ENCODE results near the gene TMC2.

The TMC2 gene

GRCh38 chr20:2625062-2625461 is 88.7 kb downstream of the TMC2 start:
- DNase-seq (ENCODE audit: low spot score) = no peak

DNA sequence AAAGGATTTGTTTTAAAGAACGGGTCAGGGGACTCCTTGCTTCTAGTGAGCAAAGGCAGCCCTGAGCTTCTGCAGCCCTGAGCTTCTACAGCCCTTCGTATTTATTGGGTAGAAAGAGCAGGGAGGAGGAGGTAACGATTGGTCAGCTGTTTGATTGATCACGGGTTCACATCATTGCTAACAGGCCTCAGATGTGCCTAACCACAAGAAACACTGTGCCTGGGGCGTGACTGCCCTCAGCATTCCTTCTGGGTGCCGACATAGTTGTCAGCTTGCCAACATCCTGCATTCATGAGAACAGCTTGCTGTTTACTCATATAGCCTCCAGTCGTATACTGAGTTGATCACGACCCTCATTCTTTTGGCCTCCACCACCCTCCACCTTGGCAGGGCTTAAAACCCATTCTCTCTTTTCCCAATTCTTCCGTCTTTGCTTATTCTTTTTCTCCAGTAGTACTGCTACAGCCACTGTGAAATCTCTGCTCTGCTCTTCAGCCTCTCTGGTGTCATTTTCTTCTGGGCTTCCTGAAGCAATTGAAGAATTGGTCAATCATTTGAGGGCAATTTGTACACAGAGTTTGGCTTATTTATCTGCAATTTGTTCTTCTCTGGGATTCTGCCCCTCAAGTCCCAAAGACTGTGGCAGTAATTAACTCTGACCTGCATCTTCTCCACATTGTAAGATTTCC is 90.6 kb downstream of the TMC2 start:
- DNase-seq (ENCODE audit: low spot score) = no peak

DNA sequence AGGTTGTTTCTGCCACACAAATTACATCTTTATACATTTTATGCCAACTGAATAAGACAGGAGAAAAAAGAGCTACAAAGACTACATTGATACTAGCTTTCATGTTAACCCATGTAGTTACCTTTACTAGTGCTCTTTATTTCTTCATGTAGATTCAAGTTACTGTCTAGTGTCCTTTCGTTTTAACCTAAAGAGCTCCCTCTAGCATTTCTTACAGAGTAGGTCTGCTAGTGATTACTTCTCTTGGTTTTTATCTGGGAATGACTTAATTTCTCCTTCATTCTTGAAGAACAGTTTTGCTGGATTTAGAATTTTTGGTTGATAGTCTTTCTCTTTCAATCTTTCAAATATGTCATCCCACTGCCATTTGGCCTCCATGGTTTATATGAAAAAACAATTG is 94.9 kb downstream of the TMC2 start:
- DNase-seq (ENCODE audit: low spot score) = no peak

GRCh38 chr20:2633381-2633780 is 97.0 kb downstream of the TMC2 start:
- no peak for DNase-seq (ENCODE audit: low spot score)

DNA sequence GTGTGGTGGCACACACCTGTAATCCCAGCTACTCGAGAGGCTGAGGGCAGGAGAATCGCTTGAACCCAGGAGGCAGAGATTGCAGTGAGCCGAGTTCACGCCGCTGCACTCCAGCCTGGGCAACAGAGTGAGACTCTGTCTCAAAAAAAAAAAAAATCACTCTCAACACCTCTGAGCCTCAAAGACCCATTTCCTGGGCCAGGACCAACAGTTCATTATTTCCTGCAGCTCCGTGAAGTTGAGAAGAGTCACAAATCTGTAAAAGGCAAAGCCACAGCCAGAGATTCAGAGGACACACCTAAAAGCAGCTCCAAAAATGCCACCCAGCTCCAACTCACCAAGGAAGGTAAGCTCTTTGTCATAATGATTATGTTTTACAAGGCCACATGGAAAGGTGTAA is 100.9 kb downstream of the TMC2 start:
- DNase-seq (ENCODE audit: low spot score) = no peak

DNA sequence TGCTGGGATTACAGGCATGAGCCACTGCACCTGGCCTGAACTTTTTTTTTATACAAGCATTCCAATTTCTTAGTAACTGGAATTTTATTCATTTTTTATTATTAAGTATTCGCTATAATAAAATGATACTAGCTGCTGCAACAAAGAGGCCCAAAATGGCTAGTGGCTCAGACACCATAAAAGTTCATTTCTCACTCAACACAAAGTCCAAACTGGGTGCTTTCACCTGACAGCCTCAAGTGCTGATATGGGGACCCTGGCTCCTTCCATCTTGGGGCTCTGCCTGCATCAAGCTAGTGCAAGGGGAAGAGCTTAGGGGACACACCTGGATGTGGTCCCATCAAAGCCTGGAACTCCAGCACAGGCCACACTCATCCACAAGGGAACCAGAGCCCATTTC is 103.9 kb downstream of the TMC2 start:
- DNase-seq (ENCODE audit: low spot score) = no peak

GRCh38 chr20:2640899-2641298 is 104.5 kb downstream of the TMC2 start:
- no peak for DNase-seq (ENCODE audit: low spot score)

- no peak for DNase-seq (ENCODE audit: low spot score)
Observed at GRCh38 chr20:2643708-2644107, 107.3 kb downstream of the TMC2 start.

GRCh38 chr20:2651772-2652723 is 115.7 kb downstream of the TMC2 start, which contains the start of gene NOP56:
Gene NOP56, plus strand, starts transcription at chr20:2652632. Its CDS starts 29 bp downstream, at chr20:2652661.
- peak; percentile 93 for DNase-seq (ENCODE audit: low spot score)

GRCh38 chr20:2652724-2653555 is 116.6 kb downstream of the TMC2 start:
- DNase-seq (ENCODE audit: low spot score) = peak; percentile 15

- no peak for DNase-seq (ENCODE audit: low spot score)
Observed at GRCh38 chr20:2653556-2654383, 117.4 kb downstream of the TMC2 start.

DNA sequence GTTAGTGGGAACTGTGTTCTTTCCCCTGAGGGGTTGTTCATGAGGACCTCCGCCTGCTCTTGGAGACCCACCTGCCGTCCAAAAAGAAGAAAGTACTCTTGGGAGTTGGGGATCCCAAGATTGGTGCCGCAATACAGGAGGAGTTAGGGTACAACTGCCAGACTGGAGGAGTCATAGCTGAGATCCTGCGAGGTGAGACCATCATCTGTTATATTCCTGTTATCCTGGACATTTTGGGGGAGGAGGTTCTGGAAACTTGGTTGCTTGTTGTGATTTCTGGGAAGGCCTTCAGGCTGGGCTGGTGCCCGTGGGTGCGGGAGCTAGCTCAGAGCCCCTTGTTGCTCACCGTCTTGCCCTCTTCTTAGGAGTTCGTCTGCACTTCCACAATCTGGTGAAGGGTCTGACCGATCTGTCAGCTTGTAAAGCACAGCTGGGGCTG is 118.0 kb downstream of the TMC2 start:
- DNase-seq (ENCODE audit: low spot score) = no peak

DNA sequence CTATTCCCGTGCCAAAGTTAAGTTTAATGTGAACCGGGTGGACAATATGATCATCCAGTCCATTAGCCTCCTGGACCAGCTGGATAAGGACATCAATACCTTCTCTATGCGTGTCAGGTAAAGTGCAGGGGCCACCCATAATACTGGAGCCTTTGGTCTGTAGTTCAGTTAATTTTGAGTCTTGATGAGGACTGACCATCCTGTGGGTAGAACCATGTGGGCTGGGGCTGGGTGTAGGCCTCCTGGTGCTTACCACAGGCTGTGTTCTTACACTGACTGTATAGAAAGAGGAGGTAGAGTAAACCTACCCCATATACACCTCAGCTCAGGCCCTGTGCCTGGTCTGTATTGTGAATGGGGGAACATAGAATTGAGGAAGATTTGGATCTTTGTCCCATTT is 118.5 kb downstream of the TMC2 start:
- DNase-seq (ENCODE audit: low spot score) = no peak

- DNase-seq (ENCODE audit: low spot score) = no peak
Observed at GRCh38 chr20:2655331-2656116, 119.2 kb downstream of the TMC2 start.

GRCh38 chr20:2656471-2657117 is 120.2 kb downstream of the TMC2 start:
- no peak for DNase-seq (ENCODE audit: low spot score)

DNA sequence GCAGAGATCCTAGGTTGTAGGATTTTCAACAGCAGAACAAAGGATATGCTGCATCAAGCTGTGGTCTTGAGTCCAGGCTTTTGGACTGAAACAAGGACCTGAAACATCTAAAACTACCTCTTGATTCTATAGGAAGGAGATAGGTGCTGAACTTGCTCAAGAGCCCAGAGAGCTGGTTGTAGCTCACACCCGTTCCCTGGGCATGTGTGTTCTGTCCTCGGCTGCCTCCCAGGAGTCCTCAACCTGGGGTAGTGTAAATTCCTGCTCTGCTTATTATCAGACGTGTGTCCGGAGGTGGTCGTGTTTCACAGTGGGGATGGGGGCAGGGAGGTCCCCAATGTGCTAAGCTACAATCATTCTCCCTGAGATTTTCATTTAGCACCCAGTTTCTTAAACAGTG is 120.9 kb downstream of the TMC2 start:
- DNase-seq (ENCODE audit: low spot score) = no peak

DNA sequence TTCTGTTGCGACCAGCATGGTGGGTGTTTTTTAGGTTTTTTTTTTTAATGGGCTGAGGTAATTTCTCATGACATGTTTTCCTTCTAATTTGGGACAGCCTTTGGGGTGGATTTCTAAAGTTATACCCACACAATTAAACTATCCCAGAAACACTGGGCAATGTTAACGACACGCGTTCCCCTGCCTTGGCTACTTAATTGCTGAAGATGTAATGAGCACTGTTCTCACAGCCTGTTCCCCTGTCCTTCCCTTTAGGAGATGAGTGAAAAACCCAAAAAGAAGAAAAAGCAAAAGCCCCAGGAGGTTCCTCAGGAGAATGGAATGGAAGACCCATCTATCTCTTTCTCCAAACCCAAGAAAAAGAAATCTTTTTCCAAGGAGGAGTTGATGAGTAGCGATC is 121.3 kb downstream of the TMC2 start:
- DNase-seq (ENCODE audit: low spot score) = no peak

- no peak for DNase-seq (ENCODE audit: low spot score)
Observed at GRCh38 chr20:2658414-2659354, 122.3 kb downstream of the TMC2 start.

- DNase-seq (ENCODE audit: low spot score) = no peak
Observed at GRCh38 chr20:2659547-2659946, 123.2 kb downstream of the TMC2 start.

Measured in CD4-positive, alpha-beta T cell treated with Interleukin-6 at 100 ng/mL for 8 hours (primary cell).